Thoracic aorta (tissue), 2 donors: Measurements from ENCODE around the gene RASSF3. TPM values are rescaled to one million over a fixed set of nuclear protein-coding genes. Genes with fewer than 3 reads are reported as not detected.

Source experiments
- ATAC-seq: fragments of 150-250 bp; one replicate; pipeline ENCODE4 v1.8.0; 2017; ENCODE audit warnings: low read depth; ENCODE audit not compliant: insufficient number of reproducible peaks, low FRiP score
- DNase-seq: peaks from one replicate; pipeline ENCODE4 v3.0.0-alpha.2; 2020; ENCODE audit warnings: low spot score
- H3K27ac ChIP-seq, 2 donors: fragments of 200-600 bp; sonication (generic); 1 replicate in 1 of 2; 2 replicates in 1 of 2; pipeline ENCODE4 v1.5.1; 2016; ENCODE audit warnings: mild to moderate bottlenecking in 2 of 2, moderate library complexity in 2 of 2
- H3K27me3 ChIP-seq: fragments of 200-600 bp; sonication (generic); replicated peaks from 2 replicates; pipeline ENCODE4 v1.6.0; 2016; ENCODE audit warnings: mild to moderate bottlenecking; ENCODE audit not compliant: insufficient read depth
- H3K36me3 ChIP-seq: fragments of 200-600 bp; sonication (generic); one replicate; pipeline ENCODE4 v1.5.1; 2016
- H3K4me1 ChIP-seq, 2 donors: fragments of 200-600 bp; sonication (generic); 1 replicate in 1 of 2; 2 replicates in 1 of 2; pipeline versions ENCODE4 v1.5.1 to v1.6.0; 2016; ENCODE audit warnings: low read depth in 2 of 2, mild to moderate bottlenecking in 1 of 2; ENCODE audit not compliant: control insufficient read depth in 1 of 2
- H3K4me3 ChIP-seq: fragments of 200-600 bp; sonication (generic); 2 replicates; pipeline ENCODE4 v1.5.1; 2016; ENCODE audit warnings: mild to moderate bottlenecking
- H3K9me3 ChIP-seq: fragments of 200-600 bp; sonication (generic); 2 replicates; pipeline ENCODE4 v1.5.1; 2016
- CTCF ChIP-seq: fragments of 200-600 bp; sonication (generic); IDR thresholded peaks from one replicate; pipeline ENCODE4 v1.5.1; 2019; ENCODE audit warnings: antibody characterized with exemption
- total RNA-seq, 2 donors: library from RNA; depleted of rRNA; stranded (reverse); fragments of >200 nt; gene quantifications; one replicate each; pipeline versions ENCODE4 v1.1.0 to v1.2.3, GENCODE V29; 2016

RASSF3 gene
- total RNA-seq, 2 donors from 2014 or later, result 126 to 149 TPM

- ATAC-seq, result peak; percentile 62
- Histone ChIP-seq H3K27me3 (no peaks in the 10 kb centered on the region), H3K36me3 (peaks cover 4% of the 10 kb centered on the region), H3K4me3 (no peak overlapping the region), H3K9me3 (no peaks in the 10 kb centered on the region), H3K4me1 (peaks cover 68 to 99% of the 10 kb centered on the region in 2 donors), H3K27ac (peak overlapping the region; percentile 80 to 87)
- DNase-seq, result no peak
- no peak for TF ChIP-seq CTCF
Observed at GRCh38 chr12:64627771-64628170, 17.5 kb downstream of the RASSF3 start.

- no peak for DNase-seq
- Histone ChIP-seq H3K36me3 (peaks cover 4% of the 10 kb centered on the region), H3K27ac (peak overlapping the region; percentile 57 to 80), H3K4me3 (no peak overlapping the region), H3K27me3 (no peaks in the 10 kb centered on the region), H3K4me1 (peaks cover 63 to 99% of the 10 kb centered on the region in 2 donors), H3K9me3 (no peaks in the 10 kb centered on the region)
- no peak for TF ChIP-seq CTCF
- no peak for ATAC-seq
Observed at GRCh38 chr12:64631197-64631596, 20.9 kb downstream of the RASSF3 start.

GRCh38 chr12:64633011-64633939 lies 23.0 kb downstream of the RASSF3 start:
- no peaks in the 10 kb centered on the region for H3K9me3 ChIP-seq
- no peak overlapping the region for H3K4me3 ChIP-seq
- H3K36me3 ChIP-seq, result peaks cover 4% of the 10 kb centered on the region
- no peak for DNase-seq
- peak overlapping the region; percentile 78 to 80 for H3K27ac ChIP-seq
- ATAC-seq, result no peak
- TF ChIP-seq CTCF, result no peak
- H3K4me1 ChIP-seq, result peaks cover 52 to 99% of the 10 kb centered on the region in 2 donors
- H3K27me3 ChIP-seq, result no peaks in the 10 kb centered on the region

- TF ChIP-seq CTCF, result no peak
- peaks cover 4% of the 10 kb centered on the region for H3K36me3 ChIP-seq
- no peaks in the 10 kb centered on the region for H3K27me3 ChIP-seq
- no peak overlapping the region for H3K4me3 ChIP-seq
- peaks cover 52 to 99% of the 10 kb centered on the region in 2 donors for H3K4me1 ChIP-seq
- no peak for DNase-seq
- H3K9me3 ChIP-seq, result no peaks in the 10 kb centered on the region
- ATAC-seq, result no peak
- peak overlapping the region; percentile 78 to 80 for H3K27ac ChIP-seq
Observed at GRCh38 chr12:64633940-64634337, 23.6 kb downstream of the RASSF3 start.

GRCh38 chr12:64634508-64635092 lies 24.3 kb downstream of the RASSF3 start:
- peaks cover 56 to 99% of the 10 kb centered on the region in 2 donors for H3K4me1 ChIP-seq
- ATAC-seq (no peak), DNase-seq (no peak)
- no peak for TF ChIP-seq CTCF
- peaks cover 4% of the 10 kb centered on the region for H3K36me3 ChIP-seq
- H3K4me3 ChIP-seq, result no peak overlapping the region
- no peaks in the 10 kb centered on the region for H3K9me3 ChIP-seq
- no peaks in the 10 kb centered on the region for H3K27me3 ChIP-seq
- H3K27ac ChIP-seq, result peak overlapping the region; percentile 29 to 80
